KMS-11 (cell line): ENCODE measurements around the gene KIF26B.

Source experiments
- H2AFZ ChIP-seq: fragments of 200-600 bp; sonication (generic); 2 replicates; pipeline ENCODE4 v1.6.1; 2016; ENCODE audit warnings: antibody characterized with exemption, mixed run types, low read depth
- H3K27ac ChIP-seq: fragments of 200-600 bp; sonication (generic); 2 replicates; pipeline ENCODE4 v1.6.1; 2016; ENCODE audit warnings: mild to moderate bottlenecking, mixed run types
- H3K27me3 ChIP-seq: fragments of 200-600 bp; sonication (generic); 2 replicates; pipeline ENCODE4 v1.6.1; 2017; ENCODE audit warnings: mild to moderate bottlenecking, low read depth, mixed run types, moderate library complexity; ENCODE audit not compliant: insufficient read depth
- H3K36me3 ChIP-seq: fragments of 200-600 bp; sonication (generic); 2 replicates; pipeline ENCODE4 v1.6.1; 2017; ENCODE audit warnings: mild to moderate bottlenecking, mixed run types; ENCODE audit not compliant: insufficient read depth
- H3K4me1 ChIP-seq: fragments of 200-600 bp; sonication (generic); 2 replicates; pipeline ENCODE4 v1.6.1; 2016; ENCODE audit warnings: mild to moderate bottlenecking, low read depth, mixed run types; ENCODE audit not compliant: poor library complexity, severe bottlenecking
- H3K4me2 ChIP-seq: fragments of 200-600 bp; sonication (generic); 2 replicates; pipeline ENCODE4 v1.7.0; 2016; ENCODE audit warnings: mild to moderate bottlenecking, mixed run types
- H3K4me3 ChIP-seq: fragments of 200-600 bp; sonication (generic); IDR thresholded peaks from 2 replicates; pipeline ENCODE4 v1.6.1; 2017; ENCODE audit warnings: low read depth, low read length, mixed read lengths; ENCODE audit not compliant: insufficient read depth
- H3K79me2 ChIP-seq: fragments of 200-600 bp; sonication (generic); 2 replicates; pipeline ENCODE4 v1.6.1; 2016; ENCODE audit warnings: low read depth, mixed run types; ENCODE audit not compliant: insufficient read depth
- H3K9ac ChIP-seq: fragments of 200-600 bp; sonication (generic); 2 replicates; pipeline ENCODE4 v1.6.1; 2016; ENCODE audit warnings: mild to moderate bottlenecking, mixed run types
- H4K20me1 ChIP-seq: fragments of 200-600 bp; sonication (generic); 2 replicates; pipeline ENCODE4 v1.6.1; 2016; ENCODE audit warnings: mild to moderate bottlenecking, mixed run types; ENCODE audit not compliant: insufficient read depth
- CTCF ChIP-seq: fragments of 200-600 bp; sonication (generic); conservative IDR thresholded peaks from 2 replicates; pipeline ENCODE4 v1.6.1; 2017; ENCODE audit warnings: low read depth, mild to moderate bottlenecking, antibody characterized with exemption, low read length, moderate library complexity, mixed read lengths

KIF26B gene

GRCh38 chr1:245172026-245172425, 17.2 kb downstream of the KIF26B start:
- H3K27me3 ChIP-seq = no peaks in the 10 kb centered on the region
- TF ChIP-seq CTCF = no peak
- no peaks in the 10 kb centered on the region for H3K4me1 ChIP-seq

GRCh38 chr1:245172829-245173228, 18.0 kb downstream of the KIF26B start:
- Histone ChIP-seq H3K27ac (no peak overlapping the region), H3K4me1 (no peaks in the 10 kb centered on the region), H3K36me3 (no peaks in the 10 kb centered on the region), H2AFZ (no peak overlapping the region), H4K20me1 (no peaks in the 10 kb centered on the region), H3K79me2 (no peaks in the 10 kb centered on the region), H3K4me2 (no peak overlapping the region), H3K9ac (no peak overlapping the region), H3K27me3 (no peaks in the 10 kb centered on the region), H3K4me3 (no peak overlapping the region)
- TF ChIP-seq CTCF = no peak

More at GRCh38 chr1:245172026-245172425, 17.2 kb downstream of the KIF26B start:
- H3K79me2 ChIP-seq = no peaks in the 10 kb centered on the region
- no peak overlapping the region for H3K27ac ChIP-seq
- H3K36me3 ChIP-seq = no peaks in the 10 kb centered on the region
- no peak overlapping the region for H3K4me3 ChIP-seq
- H2AFZ ChIP-seq = no peak overlapping the region
- H3K4me2 ChIP-seq = no peak overlapping the region
- H3K9ac ChIP-seq = no peak overlapping the region
- H4K20me1 ChIP-seq = no peaks in the 10 kb centered on the region

GRCh38 chr1:245173446-245174211, 18.8 kb downstream of the KIF26B start:
- no peak for TF ChIP-seq CTCF
- Histone ChIP-seq H3K27me3 (no peaks in the 10 kb centered on the region), H2AFZ (no peak overlapping the region), H3K79me2 (no peaks in the 10 kb centered on the region), H3K4me2 (no peak overlapping the region), H3K4me1 (no peaks in the 10 kb centered on the region), H3K27ac (no peak overlapping the region), H3K9ac (no peak overlapping the region), H3K4me3 (no peak overlapping the region), H4K20me1 (no peaks in the 10 kb centered on the region), H3K36me3 (no peaks in the 10 kb centered on the region)

- no peak overlapping the region for H3K4me2 ChIP-seq
- H2AFZ ChIP-seq = no peak overlapping the region
- H3K4me1 ChIP-seq = no peaks in the 10 kb centered on the region
- H3K79me2 ChIP-seq = no peaks in the 10 kb centered on the region
- H3K9ac ChIP-seq = no peak overlapping the region
- H4K20me1 ChIP-seq = no peaks in the 10 kb centered on the region
- H3K27me3 ChIP-seq = no peaks in the 10 kb centered on the region
- no peak overlapping the region for H3K4me3 ChIP-seq
- TF ChIP-seq CTCF = no peak
- H3K27ac ChIP-seq = no peak overlapping the region
- H3K36me3 ChIP-seq = no peaks in the 10 kb centered on the region
Measured at GRCh38 chr1:245177071-245177900, 22.5 kb downstream of the KIF26B start.
